Vagina (tissue), 2 donors: ENCODE results near the gene IFNL2.

Source experiments
- POLR2A ChIP-seq, 2 donors: fragments of 450-650 bp; IDR thresholded peaks; one replicate each; pipeline ENCODE4 v1.6.1; 2017; ENCODE audit warnings: antibody characterized with exemption in 2 of 2, mild to moderate bottlenecking in 2 of 2, moderate library complexity in 2 of 2
- POLR2AphosphoS5 ChIP-seq, 2 donors: sonication (generic); formaldehyde crosslinking; IDR thresholded peaks; one replicate each; pipeline ENCODE4 v1.9.0; 2017; ENCODE audit warnings: antibody characterized with exemption in 2 of 2, mild to moderate bottlenecking in 2 of 2, low read depth in 1 of 2; ENCODE audit not compliant: insufficient read depth in 1 of 2
- TF ChIP-seq, protein P1 (sequence below), 3 experiments: fragments of 450-650 bp in 2 of 3; fragments of 200-600 bp in 1 of 3; sonication (generic) in 1 of 3; IDR thresholded peaks; one replicate each; pipeline ENCODE4 v1.5.1; 2017 to 2019; ENCODE audit warnings: antibody characterized with exemption in 3 of 3, mild to moderate bottlenecking in 2 of 3, moderate library complexity in 2 of 3

- TF ChIP-seq, protein P1, sequence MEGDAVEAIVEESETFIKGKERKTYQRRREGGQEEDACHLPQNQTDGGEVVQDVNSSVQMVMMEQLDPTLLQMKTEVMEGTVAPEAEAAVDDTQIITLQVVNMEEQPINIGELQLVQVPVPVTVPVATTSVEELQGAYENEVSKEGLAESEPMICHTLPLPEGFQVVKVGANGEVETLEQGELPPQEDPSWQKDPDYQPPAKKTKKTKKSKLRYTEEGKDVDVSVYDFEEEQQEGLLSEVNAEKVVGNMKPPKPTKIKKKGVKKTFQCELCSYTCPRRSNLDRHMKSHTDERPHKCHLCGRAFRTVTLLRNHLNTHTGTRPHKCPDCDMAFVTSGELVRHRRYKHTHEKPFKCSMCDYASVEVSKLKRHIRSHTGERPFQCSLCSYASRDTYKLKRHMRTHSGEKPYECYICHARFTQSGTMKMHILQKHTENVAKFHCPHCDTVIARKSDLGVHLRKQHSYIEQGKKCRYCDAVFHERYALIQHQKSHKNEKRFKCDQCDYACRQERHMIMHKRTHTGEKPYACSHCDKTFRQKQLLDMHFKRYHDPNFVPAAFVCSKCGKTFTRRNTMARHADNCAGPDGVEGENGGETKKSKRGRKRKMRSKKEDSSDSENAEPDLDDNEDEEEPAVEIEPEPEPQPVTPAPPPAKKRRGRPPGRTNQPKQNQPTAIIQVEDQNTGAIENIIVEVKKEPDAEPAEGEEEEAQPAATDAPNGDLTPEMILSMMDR (IDR thresholded peaks at IDR 0.05), result no peak
- TF ChIP-seq POLR2A (IDR thresholded peaks at IDR 0.05) (no peak), POLR2AphosphoS5 (IDR thresholded peaks at IDR 0.05; ENCODE audit: insufficient read depth in 1 of 2, low read depth in 1 of 2) (no peak)
These were observed 4.3 kb upstream of the IFNL2 start for GRCh38 chr19:39263912-39264305.
